Hematopoietic multipotent progenitor cell treated with erythropoietin and hydrocortisone succinate and interleukin-3 and kit ligand, for 6 days (in vitro differentiated cells): Measurements from ENCODE around the gene NUP35.
"Not testable (repeated sequence)": the region's sequence is repeated elsewhere in the genome, so short reads cannot be mapped to it uniquely, and the experiment has no call there.

Source experiments
- DNase-seq: peaks from one replicate; pipeline ENCODE4 v3.0.0-alpha.2; 2015

The NUP35 gene

DNA sequence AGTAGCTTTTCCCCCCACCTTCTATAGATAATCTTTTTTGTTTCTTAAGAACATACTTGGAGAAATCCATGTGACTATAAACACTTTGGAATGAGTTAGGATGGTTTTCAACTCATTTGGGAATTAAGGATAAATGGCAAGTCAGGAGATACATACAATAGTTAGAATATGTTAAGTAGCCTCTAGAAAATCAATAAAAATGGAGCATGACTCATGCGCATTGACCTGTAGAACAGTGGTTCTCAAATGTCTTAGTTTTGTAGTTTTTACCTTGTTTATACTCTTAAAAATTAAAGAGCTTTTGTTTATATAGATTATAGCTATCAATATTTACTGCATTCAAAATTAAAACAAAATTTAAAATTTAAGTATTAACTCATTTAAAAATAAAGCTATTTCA, 24.7 kb downstream of the NUP35 start:
- DNase-seq = no peak

GRCh38 chr2:183149489-183149888, 25.2 kb downstream of the NUP35 start:
- no peak for DNase-seq

- DNase-seq = not testable (repeated sequence)
These were observed 28.0 kb downstream of the NUP35 start for GRCh38 chr2:183152280-183152679.

DNA sequence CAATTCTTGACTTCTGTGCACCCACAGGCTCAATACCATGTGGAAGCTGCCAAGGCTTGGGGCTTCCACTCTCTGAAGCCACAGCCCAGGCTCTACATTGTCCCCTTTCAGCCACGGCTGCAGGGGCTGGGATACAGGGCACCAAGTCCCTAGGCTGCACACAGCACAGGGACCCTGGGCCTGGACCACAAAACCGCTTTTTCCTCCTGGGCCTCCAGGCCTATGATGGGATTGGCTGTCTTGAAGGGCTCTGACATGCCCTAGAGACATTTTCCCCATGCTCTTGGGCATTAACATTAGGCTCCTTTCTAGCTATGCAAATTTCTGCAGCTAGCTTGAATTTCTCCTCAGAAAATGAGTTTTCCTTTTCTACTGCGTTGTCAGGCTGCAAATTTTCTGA, 29.7 kb downstream of the NUP35 start:
- no peak for DNase-seq

DNA sequence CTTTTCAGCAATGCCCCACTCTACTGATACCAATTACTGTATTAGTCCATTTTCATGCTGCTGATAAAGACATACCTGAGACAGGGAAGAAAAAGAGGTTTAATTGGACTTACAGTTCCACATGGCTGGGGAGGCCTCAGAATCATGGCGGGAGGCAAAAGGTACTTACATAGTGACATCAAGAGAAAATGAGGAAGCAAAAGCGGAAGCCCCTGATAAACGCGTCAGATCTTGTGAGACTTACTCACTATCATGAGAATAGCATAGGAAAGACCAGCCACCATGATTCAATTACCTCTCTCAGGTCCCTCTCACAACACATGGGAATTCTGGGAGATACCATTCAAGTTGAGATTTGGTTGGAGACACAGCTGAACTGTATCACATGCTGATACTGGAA, 30.5 kb downstream of the NUP35 start:
- DNase-seq = not testable (repeated sequence)

DNA sequence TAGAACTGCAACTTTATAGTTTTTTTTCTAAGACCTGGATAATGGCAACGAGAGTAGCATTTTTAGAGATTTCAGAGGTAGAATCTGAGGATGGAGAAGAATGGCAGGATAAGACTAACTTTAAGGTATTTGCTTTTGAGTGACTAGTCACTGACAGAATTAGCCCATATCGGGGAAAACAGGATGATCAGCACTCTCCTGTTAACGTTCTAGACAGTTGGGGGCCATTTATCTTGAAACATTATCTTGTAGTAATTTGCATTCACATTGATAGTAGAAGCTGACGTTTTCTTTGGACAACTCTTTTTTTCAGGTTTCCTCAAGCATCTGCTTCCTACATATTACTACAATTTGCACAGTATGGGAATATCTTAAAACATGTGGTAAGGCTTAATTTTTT, 32.9 kb downstream of the NUP35 start:
- no peak for DNase-seq

DNA sequence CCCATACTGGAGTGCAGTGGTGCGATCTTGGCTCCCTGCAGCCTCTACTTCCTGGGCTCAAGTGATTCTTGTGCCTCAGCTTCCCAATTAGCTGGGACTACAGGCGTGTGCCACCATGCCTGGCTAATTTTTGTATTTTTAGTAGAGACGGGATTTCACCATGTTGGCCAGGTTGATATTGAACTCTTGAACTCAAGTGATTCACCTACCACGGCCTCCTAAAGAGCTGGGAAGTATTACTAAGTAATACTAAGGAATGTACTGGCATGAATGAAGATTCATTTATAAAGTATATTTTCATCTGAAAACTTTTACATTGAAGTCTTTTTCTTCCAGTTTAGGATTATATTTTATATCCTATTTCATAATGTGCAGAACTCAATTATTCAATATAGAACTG, 38.1 kb downstream of the NUP35 start:
- no peak for DNase-seq

DNA sequence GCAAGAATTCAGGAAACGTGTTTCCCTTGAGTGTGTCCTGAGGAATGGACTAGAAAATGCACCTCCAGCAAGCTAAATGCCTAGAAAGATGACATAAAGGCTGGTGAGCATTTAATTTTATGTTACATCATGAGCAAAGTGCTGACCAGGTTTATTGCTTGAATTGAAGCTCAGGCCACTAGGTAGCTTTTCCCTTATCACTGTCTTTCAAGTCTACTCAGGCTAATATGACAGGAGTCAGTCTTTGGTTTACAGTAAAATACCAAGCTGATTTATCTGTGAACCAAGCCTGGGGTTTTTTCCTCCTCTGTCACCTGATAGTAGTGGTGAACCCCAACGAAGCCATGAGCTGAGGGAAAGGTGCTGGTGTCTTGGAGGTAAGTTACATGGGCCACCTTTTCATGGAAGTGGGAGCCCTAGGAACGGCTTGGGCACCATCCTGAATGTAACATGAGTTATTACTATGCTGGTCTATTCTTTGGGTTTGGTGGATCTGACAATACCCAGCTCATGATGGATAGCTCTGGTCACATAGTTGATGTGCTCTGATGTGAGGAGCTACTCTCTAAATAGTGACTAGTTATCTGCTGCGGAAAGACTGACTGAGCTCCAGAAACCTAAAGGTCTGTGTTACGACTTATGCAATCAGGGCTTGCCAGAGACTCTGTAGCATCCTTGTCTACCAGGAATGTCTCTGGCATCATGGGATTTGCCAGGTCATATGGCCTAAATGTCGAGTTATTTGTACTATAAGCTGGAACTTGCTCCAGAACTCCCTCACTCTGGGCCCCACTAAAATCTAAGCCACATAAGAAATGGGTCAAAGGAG, 39.8 kb downstream of the NUP35 start:
- no peak for DNase-seq

DNA sequence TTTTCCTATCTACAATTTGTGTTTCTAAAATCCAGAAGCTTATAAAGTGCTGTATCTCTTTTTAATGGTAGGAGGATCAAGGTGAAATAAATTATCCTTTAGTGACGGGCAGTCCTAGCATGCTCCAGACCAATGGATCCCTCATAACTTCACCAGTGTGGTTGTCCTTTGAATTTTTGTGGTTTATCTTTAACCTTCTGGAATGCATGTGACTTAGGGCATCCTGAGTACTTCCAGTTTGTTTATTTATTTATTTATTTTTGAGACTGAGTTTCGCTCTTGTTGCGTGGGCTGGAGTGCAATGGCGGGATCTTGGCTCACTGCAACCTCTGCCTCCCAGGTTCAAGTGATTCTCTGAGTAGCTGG, 40.4 kb downstream of the NUP35 start:
- no peak for DNase-seq

DNA sequence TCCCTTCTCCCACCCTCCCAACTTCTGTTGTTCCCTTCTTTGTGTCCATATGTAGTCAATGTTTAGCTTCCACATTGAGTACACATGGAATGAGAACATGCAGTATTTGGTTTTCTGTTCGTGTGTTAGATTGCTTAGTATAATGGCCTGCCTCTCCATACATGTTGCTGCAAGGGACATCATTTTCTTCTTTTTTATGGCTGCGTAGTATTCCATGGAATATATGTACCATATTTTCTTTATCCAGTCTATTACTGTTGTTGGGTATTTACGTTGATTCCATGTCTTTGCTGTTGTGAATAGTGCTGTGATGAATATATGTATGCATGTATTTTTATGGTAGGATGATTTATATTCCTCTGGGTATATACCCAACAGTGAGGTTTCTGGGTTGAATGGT, 42.0 kb downstream of the NUP35 start:
- DNase-seq = no peak

DNA sequence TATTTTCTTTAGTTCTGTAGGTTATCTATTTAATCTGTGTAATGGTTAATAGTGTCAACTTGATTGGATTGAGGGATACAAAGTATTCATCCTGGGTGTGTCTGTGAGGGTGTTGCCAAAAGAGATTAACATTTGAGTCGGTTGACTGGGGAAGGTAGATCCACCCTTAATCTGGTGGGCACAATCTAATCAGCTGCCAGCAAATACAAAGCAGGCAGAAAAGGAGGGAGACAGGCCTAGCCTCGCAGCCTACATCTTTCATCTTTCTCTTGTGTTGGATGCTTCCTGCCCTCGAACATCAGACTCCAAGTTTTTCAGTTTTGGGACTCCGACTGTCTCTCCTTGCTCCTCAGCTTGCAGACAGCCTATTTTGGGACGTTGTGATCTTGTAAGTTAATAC, 42.7 kb downstream of the NUP35 start:
- peak; percentile 58 for DNase-seq

GRCh38 chr2:183172220-183172887, 48.1 kb downstream of the NUP35 start:
- DNase-seq = no peak

GRCh38 chr2:183179156-183179555, 54.9 kb downstream of the NUP35 start:
- no peak for DNase-seq

- DNase-seq = no peak
These were observed 61.3 kb downstream of the NUP35 start for GRCh38 chr2:183185534-183185933.

GRCh38 chr2:183186296-183186695, 62.1 kb downstream of the NUP35 start:
- DNase-seq = no peak

GRCh38 chr2:183186766-183187165, 62.5 kb downstream of the NUP35 start:
- DNase-seq = no peak

- DNase-seq = no peak
These were observed 68.1 kb downstream of the NUP35 start for GRCh38 chr2:183192343-183192742.

DNA sequence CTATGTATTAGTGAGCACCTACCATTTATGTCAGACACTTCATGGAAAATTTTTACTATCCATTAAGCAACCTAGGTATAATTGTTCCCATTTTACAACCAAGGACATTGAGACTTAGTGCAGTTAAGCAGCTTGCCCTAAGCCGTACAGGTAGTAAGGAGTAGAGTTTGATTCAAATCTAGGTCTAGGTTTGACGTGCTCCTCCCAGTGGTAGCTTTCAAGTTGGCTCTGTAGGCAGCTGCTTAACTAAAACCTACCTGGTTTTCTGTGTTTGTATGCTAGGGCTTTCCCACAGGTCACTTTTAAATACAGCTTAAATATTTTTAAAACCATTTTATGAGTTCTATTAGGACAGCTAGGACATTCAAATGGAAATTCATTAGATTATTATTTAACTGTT, 69.7 kb downstream of the NUP35 start:
- DNase-seq = no peak

GRCh38 chr2:183195397-183195796, 71.2 kb downstream of the NUP35 start:
- DNase-seq = no peak

- DNase-seq = peak; percentile 51
These were observed 71.8 kb downstream of the NUP35 start for GRCh38 chr2:183195998-183196409.

DNA sequence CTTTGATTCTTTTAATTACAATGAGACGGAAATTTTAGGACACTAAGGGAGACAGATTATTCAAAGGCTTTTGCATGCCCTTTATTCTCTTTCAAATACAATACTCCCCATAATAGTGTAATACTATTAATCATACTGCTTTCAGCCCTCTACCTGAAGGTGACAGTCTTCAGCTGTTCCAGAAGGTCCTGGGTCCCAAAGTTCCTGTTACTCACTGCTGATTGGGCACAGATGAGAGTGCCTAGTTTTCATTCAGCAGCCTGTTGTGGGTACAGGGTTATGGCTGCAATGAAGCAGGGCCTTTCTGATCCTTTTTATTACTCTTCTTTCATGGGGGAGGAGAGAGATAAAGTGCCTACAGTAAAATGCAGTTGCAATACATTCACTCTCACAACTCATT, 80.2 kb downstream of the NUP35 start:
- DNase-seq = no peak

DNA sequence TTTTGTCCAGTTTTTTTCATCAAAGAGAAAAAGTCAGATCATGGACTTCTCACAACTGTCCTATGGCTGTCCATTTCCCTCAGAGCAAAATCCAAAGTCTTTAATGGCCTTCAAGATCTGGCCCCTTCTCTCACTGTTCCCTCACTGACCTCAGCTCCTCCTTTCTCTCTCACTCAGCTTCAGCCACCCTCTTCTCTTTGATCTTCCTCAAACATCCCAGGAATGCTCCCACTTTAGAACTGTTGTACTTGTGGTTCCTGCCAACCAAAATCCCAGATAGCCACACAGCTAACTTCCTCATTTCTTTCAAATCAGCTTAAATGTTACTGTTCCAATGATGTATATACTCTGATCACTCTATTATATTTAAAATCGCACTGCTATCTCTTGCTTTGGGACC, 82.9 kb downstream of the NUP35 start:
- no peak for DNase-seq

DNA sequence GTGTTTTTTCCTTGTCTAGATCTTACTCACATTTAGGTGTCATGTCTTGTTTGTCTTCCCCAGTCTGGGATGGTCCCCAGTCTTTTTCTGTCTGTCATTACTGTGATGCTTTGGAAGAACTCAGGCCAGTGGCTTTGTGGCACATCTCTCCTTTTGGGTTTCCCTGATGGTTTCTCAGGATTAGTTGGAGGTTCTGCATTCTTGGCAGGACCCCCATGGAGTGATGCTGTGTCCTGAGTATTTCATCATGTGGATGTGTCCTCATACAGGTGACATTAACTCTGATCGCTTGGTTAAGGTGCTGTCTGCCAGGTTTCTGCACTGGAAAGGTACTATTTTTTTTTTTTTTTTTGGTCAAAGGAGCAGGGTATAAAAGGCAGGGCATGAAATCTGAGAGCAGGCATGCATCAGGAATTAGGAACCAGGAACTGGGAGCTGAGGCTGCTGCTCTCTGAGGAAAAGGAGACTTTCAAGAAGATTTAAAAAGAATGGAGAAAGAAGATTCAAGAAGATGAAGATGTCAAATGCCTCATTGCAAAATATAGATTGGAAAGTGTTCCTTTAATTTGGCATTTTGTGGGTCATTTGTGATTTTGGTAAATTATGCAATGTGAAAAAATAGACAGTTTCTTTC, 85.3 kb downstream of the NUP35 start:
- no peak for DNase-seq
